ENCODE measurements around the gene CASP12. TPM values are rescaled to one million over a fixed set of nuclear protein-coding genes. Genes with fewer than 3 reads are reported as not detected.
A peak's percentile ranks its signal among the peaks of the same experiment; 100 is the strongest.

CASP12 gene
- total and polyA plus RNA-seq, 7 donors, result 0.10 to 0.38 TPM; not detected in 5

- DNase-seq (no peak), ATAC-seq (no peak)
- TF ChIP-seq CTCF (IDR thresholded peaks at IDR 0.05), result no peak
- H3K27me3 ChIP-seq (ENCODE audit: insufficient read depth in 3 of 3, low read length in 2 of 3), result no peaks in the 10 kb centered on the region
- H3K4me3 ChIP-seq, result no peak overlapping the region
- 93 to 94% (median 94%) methylated on average over 3 of the region's 3 CpGs for WGBS, 3 donors
- H3K4me1 ChIP-seq, result no peaks in the 10 kb centered on the region
- no peaks in the 10 kb centered on the region for H3K36me3 ChIP-seq (ENCODE audit: insufficient read depth in 1 of 2, low read depth in 1 of 2)
- intact Hi-C loops (cut with DNase I), result no loop called here
- H3K27ac ChIP-seq, result no peak overlapping the region
- H3K9me3 ChIP-seq, result no peaks in the 10 kb centered on the region
Measured at GRCh38 chr11:104908186-104908531, 9.9 kb upstream of the CASP12 start.

DNA sequence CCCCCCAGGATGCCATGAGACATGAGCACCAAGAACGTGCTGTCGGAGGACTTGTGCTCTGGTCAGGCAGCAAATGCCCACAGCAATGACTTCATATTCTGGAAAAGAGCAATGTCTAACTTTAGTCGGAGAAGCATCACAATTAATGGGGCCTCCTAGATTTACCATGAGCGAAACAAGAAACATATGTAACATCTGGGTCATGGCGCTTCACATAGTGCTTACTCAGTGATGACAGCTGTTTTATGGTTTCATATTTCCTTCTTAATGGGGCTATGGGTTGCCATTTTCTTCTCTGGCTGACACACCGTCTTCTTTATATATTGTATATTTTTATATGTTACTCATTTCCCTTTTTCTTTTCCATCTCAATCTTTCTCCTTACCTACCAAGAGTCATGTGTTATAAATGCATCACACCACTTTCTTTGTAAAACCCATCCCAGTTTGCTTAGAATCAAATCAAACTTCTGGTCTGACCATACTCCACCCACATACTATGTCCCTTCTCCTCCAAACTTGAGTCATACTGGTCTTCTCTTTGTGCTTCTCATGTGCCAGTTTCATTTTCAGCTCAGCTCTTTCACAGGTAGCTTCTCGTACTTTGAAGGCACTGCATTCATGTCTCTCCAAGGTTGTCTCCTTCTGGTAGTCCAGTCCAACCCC is 9.4 kb upstream of the CASP12 start:
- intact Hi-C loops (cut with DNase I), result no loop called here
- Histone ChIP-seq H3K9me3 (no peaks in the 10 kb centered on the region), H3K27ac (no peak overlapping the region), H3K36me3 (ENCODE audit: insufficient read depth in 1 of 2, low read depth in 1 of 2) (no peaks in the 10 kb centered on the region), H3K4me3 (no peak overlapping the region), H3K27me3 (ENCODE audit: insufficient read depth in 3 of 3, low read length in 2 of 3) (no peaks in the 10 kb centered on the region), H3K4me1 (no peaks in the 10 kb centered on the region)
- TF ChIP-seq CTCF (IDR thresholded peaks at IDR 0.05), result no peak
- ATAC-seq (no peak), DNase-seq (no peak)
- 55 to 59% (median 57%) methylated on average over 7 of the region's 7 CpGs for WGBS, 3 donors

DNA sequence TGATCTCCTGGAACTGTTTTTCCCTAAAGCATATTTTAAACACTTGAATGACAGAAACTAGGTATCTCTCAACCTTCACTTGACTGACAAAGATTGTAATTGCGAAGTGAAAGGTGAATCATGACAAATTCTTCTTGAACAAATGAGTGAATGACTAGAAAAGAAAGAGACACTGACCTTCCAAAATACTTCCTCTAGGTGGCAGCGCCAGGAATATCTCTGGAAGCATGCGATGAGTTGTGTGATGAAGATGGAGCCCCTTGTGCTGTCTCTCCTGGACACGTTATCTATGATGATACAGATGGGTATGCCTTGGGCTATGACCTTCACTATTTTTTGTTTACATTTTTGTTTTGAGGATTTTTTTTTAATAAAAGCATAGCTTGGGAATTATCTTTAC is 7.0 kb upstream of the CASP12 start:
- no peak overlapping the region for H3K4me3 ChIP-seq
- DNase-seq (no peak), ATAC-seq (no peak)
- WGBS, 3 donors, result 94 to 99% (median 97%) methylated on average over 4 of the region's 4 CpGs
- intact Hi-C loops (cut with DNase I), result no loop called here
- no peaks in the 10 kb centered on the region for H3K4me1 ChIP-seq
- H3K9me3 ChIP-seq, result no peaks in the 10 kb centered on the region
- no peaks in the 10 kb centered on the region for H3K36me3 ChIP-seq (ENCODE audit: insufficient read depth in 1 of 2, low read depth in 1 of 2)
- TF ChIP-seq CTCF (IDR thresholded peaks at IDR 0.05), result no peak
- no peaks in the 10 kb centered on the region for H3K27me3 ChIP-seq (ENCODE audit: insufficient read depth in 3 of 3, low read length in 2 of 3)
- H3K27ac ChIP-seq, result no peak overlapping the region

- ATAC-seq, result no peak
- DNase-seq, result no peak
- Histone ChIP-seq H3K4me1 (no peaks in the 10 kb centered on the region), H3K27ac (no peak overlapping the region), H3K4me3 (no peak overlapping the region), H3K27me3 (ENCODE audit: insufficient read depth in 3 of 3, low read length in 2 of 3) (no peaks in the 10 kb centered on the region), H3K9me3 (no peaks in the 10 kb centered on the region), H3K36me3 (ENCODE audit: insufficient read depth in 1 of 2, low read depth in 1 of 2) (no peaks in the 10 kb centered on the region)
- intact Hi-C loops (cut with DNase I), result no loop called here
- no peak for TF ChIP-seq CTCF (IDR thresholded peaks at IDR 0.05)
Measured at GRCh38 chr11:104899226-104899625, 966 bp upstream of the CASP12 start.

GRCh38 chr11:104898685-104899013 is 389 bp upstream of the CASP12 start:
- no peak for ATAC-seq
- H3K27ac ChIP-seq, result no peak overlapping the region

More at GRCh38 chr11:104898685-104899013, 389 bp upstream of the CASP12 start:
- Histone ChIP-seq H3K4me1 (no peaks in the 10 kb centered on the region), H3K27me3 (ENCODE audit: insufficient read depth in 3 of 3, low read length in 2 of 3) (no peaks in the 10 kb centered on the region), H3K4me3 (peak overlapping the region; percentile 26), H3K36me3 (ENCODE audit: insufficient read depth in 1 of 2, low read depth in 1 of 2) (no peaks in the 10 kb centered on the region), H3K9me3 (no peaks in the 10 kb centered on the region)
- TF ChIP-seq CTCF (IDR thresholded peaks at IDR 0.05), result no peak
- DNase-seq, result no peak
- intact Hi-C loops (cut with DNase I), result no loop called here
- WGBS, 3 donors, result 42 to 64% (median 43%) methylated on average over 1 of the region's 1 CpG

All from psoas muscle (tissue), 8 donors.